NT2/D1 (cell line): ENCODE measurements around the gene LEFTY1.

Experiments used
- SUZ12 ChIP-seq: IDR thresholded peaks from 2 replicates; pipeline ENCODE4 v1.6.1; 2011; ENCODE audit not compliant: insufficient read length, insufficient read depth; ENCODE audit errors: extremely low read depth
- YY1 ChIP-seq: IDR thresholded peaks from 2 replicates; pipeline ENCODE4 v1.6.1; 2011; ENCODE audit not compliant: insufficient read length, insufficient read depth
- ZNF274 ChIP-seq: IDR thresholded peaks from 2 replicates; pipeline ENCODE4 v1.6.1; 2011; ENCODE audit warnings: mild to moderate bottlenecking, low read depth, low read length

- no peak for TF ChIP-seq ZNF274
- no peak for TF ChIP-seq SUZ12
- no peak for TF ChIP-seq YY1
Measured at GRCh38 chr1:225918280-225918679, 29.3 kb upstream of the LEFTY1 start.
